Karpas-422 (cell line): ENCODE data around the gene MAST3. TPM values are rescaled to one million over a fixed set of nuclear protein-coding genes. Genes with fewer than 3 reads are reported as not detected.
"Not testable (repeated sequence)": the region's sequence is repeated elsewhere in the genome, so short reads cannot be mapped to it uniquely, and the experiment has no call there.

ENCODE experiments used
- DNase-seq: peaks from one replicate; pipeline ENCODE4 v3.0.0-alpha.2; 2015
- H2AFZ ChIP-seq: fragments of 200-600 bp; sonication (generic); 2 replicates; pipeline ENCODE4 v1.6.1; 2014; ENCODE audit warnings: antibody characterized with exemption, low read length, mixed read lengths
- H3K27ac ChIP-seq: fragments of 200-600 bp; sonication (generic); 2 replicates; pipeline ENCODE4 v1.5.1; 2014; ENCODE audit warnings: mild to moderate bottlenecking, low read length, moderate library complexity
- H3K27me3 ChIP-seq: fragments of 200-600 bp; sonication (generic); 2 replicates; pipeline ENCODE4 v1.6.1; 2014; ENCODE audit warnings: low read length, mixed read lengths
- H3K36me3 ChIP-seq: fragments of 200-600 bp; sonication (generic); 2 replicates; pipeline ENCODE4 v1.6.1; 2014; ENCODE audit warnings: low read length, mixed read lengths; ENCODE audit not compliant: insufficient read depth
- H3K4me1 ChIP-seq: fragments of 200-600 bp; sonication (generic); 2 replicates; pipeline ENCODE4 v1.6.1; 2014; ENCODE audit warnings: mild to moderate bottlenecking, low read length, mixed read lengths
- H3K4me2 ChIP-seq: fragments of 200-600 bp; sonication (generic); 2 replicates; pipeline ENCODE4 v1.6.1; 2014; ENCODE audit warnings: low read length, low read depth, mild to moderate bottlenecking; ENCODE audit not compliant: poor library complexity, severe bottlenecking
- H3K4me3 ChIP-seq: fragments of 200-600 bp; sonication (generic); 2 replicates; pipeline ENCODE4 v1.5.1; 2014; ENCODE audit warnings: mild to moderate bottlenecking, antibody characterized with exemption, low read length, mixed read lengths
- H3K79me2 ChIP-seq: fragments of 200-600 bp; sonication (generic); 2 replicates; pipeline ENCODE4 v1.6.1; 2014; ENCODE audit warnings: mild to moderate bottlenecking, low read length, mixed read lengths
- H3K9ac ChIP-seq: fragments of 200-600 bp; sonication (generic); 2 replicates; pipeline ENCODE4 v1.6.0; 2014; ENCODE audit warnings: low read length
- H3K9me2 ChIP-seq: fragments of 200-600 bp; sonication (generic), shearing (Covaris generic); replicated peaks from 2 replicates; pipeline ENCODE4 v1.6.0; 2014; ENCODE audit warnings: mild to moderate bottlenecking, low read length, moderate library complexity; ENCODE audit not compliant: insufficient read depth
- H3K9me3 ChIP-seq: fragments of 300-700, 200-600 bp; sonication (generic); 2 replicates; pipeline ENCODE4 v1.6.1; 2014; ENCODE audit warnings: low read length, mixed read lengths
- H4K20me1 ChIP-seq: fragments of 200-600 bp; sonication (generic); 2 replicates; pipeline ENCODE4 v1.6.1; 2014; ENCODE audit warnings: mild to moderate bottlenecking, antibody characterized with exemption, low read length, low read depth; ENCODE audit not compliant: insufficient read depth
- total RNA-seq: library from RNA; depleted of rRNA; stranded (reverse); fragments of >200 nt; shearing (Covaris generic); gene quantifications from 2 replicates; pipeline ENCODE4 v1.2.3, GENCODE V29; 2014; ENCODE audit warnings: low replicate concordance

MAST3 gene
- total RNA-seq, 1 experiment from 2014 or later: 7.7 TPM

- H2AFZ ChIP-seq: no peak overlapping the region
- no peak overlapping the region for H3K27ac ChIP-seq
- peak overlapping the region; percentile 10 for H3K4me2 ChIP-seq
- H3K36me3 ChIP-seq: peaks cover 3% of the 10 kb centered on the region; the same call in 1 of the 2 replicates
- no peaks in the 10 kb centered on the region for H3K9me2 ChIP-seq
- H3K27me3 ChIP-seq: no peaks in the 10 kb centered on the region
- no peaks in the 10 kb centered on the region for H3K9me3 ChIP-seq
- no peak for DNase-seq
- peak overlapping the region; percentile 20; the same call in 1 of the 2 replicates for H3K9ac ChIP-seq
- no peak overlapping the region for H3K4me3 ChIP-seq
- H3K79me2 ChIP-seq: peaks cover 23% of the 10 kb centered on the region
- H3K4me1 ChIP-seq: peaks cover 34% of the 10 kb centered on the region
- no peaks in the 10 kb centered on the region for H4K20me1 ChIP-seq
These were observed 59.4 kb downstream of the MAST3 start for GRCh38 chr19:18156841-18157464.

- peak overlapping the region; percentile 10 for H3K4me2 ChIP-seq
These were observed 60.0 kb downstream of the MAST3 start for GRCh38 chr19:18157465-18158063.

GRCh38 chr19:18158467-18158866, 60.9 kb downstream of the MAST3 start:
- Histone ChIP-seq H3K9me2 (no peaks in the 10 kb centered on the region), H3K4me2 (no peak overlapping the region), H2AFZ (no peak overlapping the region), H3K9me3 (no peaks in the 10 kb centered on the region), H3K27me3 (no peaks in the 10 kb centered on the region), H3K36me3 (peaks cover 8% of the 10 kb centered on the region; the same call in 1 of the 2 replicates), H3K4me1 (peaks cover 31% of the 10 kb centered on the region), H3K9ac (no peak overlapping the region), H3K4me3 (no peak overlapping the region), H4K20me1 (no peaks in the 10 kb centered on the region), H3K27ac (no peak overlapping the region), H3K79me2 (peaks cover 22% of the 10 kb centered on the region)
- DNase-seq: no peak

More at GRCh38 chr19:18157465-18158063, 60.0 kb downstream of the MAST3 start:
- peaks cover 33% of the 10 kb centered on the region for H3K4me1 ChIP-seq
- no peak overlapping the region for H3K27ac ChIP-seq
- peaks cover 23% of the 10 kb centered on the region for H3K79me2 ChIP-seq
- H3K27me3 ChIP-seq: no peaks in the 10 kb centered on the region
- H3K36me3 ChIP-seq: peaks cover 4% of the 10 kb centered on the region; the same call in 1 of the 2 replicates
- H3K4me3 ChIP-seq: no peak overlapping the region
- peak overlapping the region; percentile 20; the same call in 1 of the 2 replicates for H3K9ac ChIP-seq
- H3K9me2 ChIP-seq: no peaks in the 10 kb centered on the region
- H3K9me3 ChIP-seq: no peaks in the 10 kb centered on the region
- no peaks in the 10 kb centered on the region for H4K20me1 ChIP-seq
- H2AFZ ChIP-seq: no peak overlapping the region
- no peak for DNase-seq

GRCh38 chr19:18159059-18159616, 61.6 kb downstream of the MAST3 start:
- Histone ChIP-seq H3K4me1 (peaks cover 27% of the 10 kb centered on the region), H3K79me2 (peaks cover 15% of the 10 kb centered on the region)
- H4K20me1 ChIP-seq, H3K4me2 ChIP-seq, H2AFZ ChIP-seq, H3K9me3 ChIP-seq, H3K4me3 ChIP-seq, H3K9me2 ChIP-seq, H3K36me3 ChIP-seq, H3K9ac ChIP-seq, DNase-seq, H3K27me3 ChIP-seq, H3K27ac ChIP-seq: not testable (repeated sequence)

- Histone ChIP-seq H3K4me1 (peaks cover 22% of the 10 kb centered on the region), H4K20me1 (no peaks in the 10 kb centered on the region), H3K9me2 (no peaks in the 10 kb centered on the region), H3K4me2 (no peak overlapping the region), H2AFZ (no peak overlapping the region), H3K36me3 (peaks cover 8% of the 10 kb centered on the region; the same call in 1 of the 2 replicates), H3K79me2 (peaks cover 10% of the 10 kb centered on the region), H3K9me3 (no peaks in the 10 kb centered on the region), H3K4me3 (no peak overlapping the region), H3K27ac (no peak overlapping the region), H3K9ac (no peak overlapping the region), H3K27me3 (no peaks in the 10 kb centered on the region)
- DNase-seq: no peak
These were observed 62.2 kb downstream of the MAST3 start for GRCh38 chr19:18159810-18160209.

GRCh38 chr19:18160493-18160970, 63.0 kb downstream of the MAST3 start:
- no peak overlapping the region for H3K27ac ChIP-seq
- H3K36me3 ChIP-seq: peaks cover 8% of the 10 kb centered on the region; the same call in 1 of the 2 replicates
- peak overlapping the region; percentile 84 for H3K4me2 ChIP-seq
- peaks cover 5% of the 10 kb centered on the region for H3K79me2 ChIP-seq
- no peaks in the 10 kb centered on the region for H4K20me1 ChIP-seq
- H2AFZ ChIP-seq: peak overlapping the region; percentile 71; the same call in 1 of the 2 replicates
- H3K4me1 ChIP-seq: peaks cover 22% of the 10 kb centered on the region
- peak overlapping the region; percentile 83 for H3K9ac ChIP-seq
- no peaks in the 10 kb centered on the region for H3K27me3 ChIP-seq
- H3K9me2 ChIP-seq: no peaks in the 10 kb centered on the region
- no peaks in the 10 kb centered on the region for H3K9me3 ChIP-seq
- DNase-seq: no peak
- H3K4me3 ChIP-seq: peak overlapping the region; percentile 77

GRCh38 chr19:18160971-18161635, 63.5 kb downstream of the MAST3 start:
- no peaks in the 10 kb centered on the region for H3K9me3 ChIP-seq
- peaks cover 22% of the 10 kb centered on the region for H3K4me1 ChIP-seq
- peaks cover 8% of the 10 kb centered on the region; the same call in 1 of the 2 replicates for H3K36me3 ChIP-seq
- peak overlapping the region; percentile 71; the same call in 1 of the 2 replicates for H2AFZ ChIP-seq
- H3K9ac ChIP-seq: peak overlapping the region; percentile 83
- no peak overlapping the region for H3K27ac ChIP-seq
- peak; percentile 94 for DNase-seq
- no peaks in the 10 kb centered on the region for H3K9me2 ChIP-seq
- H3K79me2 ChIP-seq: peaks cover 4% of the 10 kb centered on the region; the same call in 1 of the 2 replicates
- no peaks in the 10 kb centered on the region for H3K27me3 ChIP-seq
- H3K4me3 ChIP-seq: peak overlapping the region; percentile 77
- no peaks in the 10 kb centered on the region for H4K20me1 ChIP-seq
- H3K4me2 ChIP-seq: peak overlapping the region; percentile 84

- Histone ChIP-seq H3K27me3 (no peaks in the 10 kb centered on the region), H3K9ac (peak overlapping the region; percentile 13; the same call in 1 of the 2 replicates), H3K4me2 (no peak overlapping the region), H2AFZ (no peak overlapping the region), H3K9me2 (no peaks in the 10 kb centered on the region), H4K20me1 (no peaks in the 10 kb centered on the region), H3K4me3 (no peak overlapping the region), H3K36me3 (peaks cover 8% of the 10 kb centered on the region; the same call in 1 of the 2 replicates), H3K27ac (no peak overlapping the region), H3K4me1 (peaks cover 22% of the 10 kb centered on the region), H3K9me3 (no peaks in the 10 kb centered on the region), H3K79me2 (peaks cover 4% of the 10 kb centered on the region; the same call in 1 of the 2 replicates)
- DNase-seq: no peak
These were observed 64.0 kb downstream of the MAST3 start for GRCh38 chr19:18161636-18162002.
